Hepatocyte (in vitro differentiated cells): Measurements from ENCODE around the gene PRDM1.

Source experiments
- EZH2 ChIP-seq: fragments of 200-600 bp; sonication (generic); IDR thresholded peaks from 2 replicates; pipeline ENCODE4 v1.6.1; 2016; ENCODE audit warnings: antibody characterized with exemption, mild to moderate bottlenecking, borderline replicate concordance
- TF ChIP-seq, protein P1 (sequence below): fragments of 200-600 bp; sonication (generic); IDR thresholded peaks from 2 replicates; pipeline ENCODE4 v1.5.1; 2016; ENCODE audit warnings: antibody characterized with exemption, mild to moderate bottlenecking; ENCODE audit not compliant: poor library complexity

DNA sequence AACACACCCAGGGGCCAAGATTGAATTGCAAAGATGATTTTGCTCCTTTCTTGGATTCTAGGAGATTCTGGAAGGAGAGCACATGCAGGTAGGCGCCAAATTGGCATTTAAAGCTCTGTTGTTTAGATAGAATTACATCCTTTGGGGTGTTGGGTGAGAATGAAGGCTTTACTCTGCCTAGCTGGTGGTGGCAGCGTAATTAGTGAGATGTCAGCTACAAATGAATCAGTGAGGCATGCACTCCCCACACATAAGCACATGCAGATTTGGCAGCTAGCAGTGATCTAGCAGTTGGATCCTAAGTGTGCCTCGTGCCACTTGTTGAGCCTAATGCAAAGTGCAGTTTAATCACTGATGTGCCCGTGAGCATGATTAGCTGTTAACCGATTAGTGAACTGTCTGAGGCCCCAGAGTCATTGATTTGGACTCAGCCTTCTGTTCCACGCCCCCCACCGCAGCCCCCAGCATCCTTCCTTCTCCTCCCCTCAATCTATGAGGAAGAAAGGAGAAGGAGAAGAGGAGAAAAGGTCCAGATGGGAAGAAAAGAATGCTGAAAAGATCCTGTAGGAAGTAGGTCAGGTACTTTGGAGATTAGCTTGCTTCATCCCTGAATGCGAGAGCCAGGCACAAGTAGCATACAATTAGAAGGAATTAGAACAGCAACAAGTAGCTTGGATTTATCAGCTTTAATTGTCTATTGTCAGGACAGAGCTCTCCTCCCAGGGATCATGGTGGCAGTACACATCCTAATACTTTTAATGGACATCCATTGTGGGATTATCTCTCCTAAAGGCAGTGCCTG is 6.0 kb upstream of the PRDM1 start:
- TF ChIP-seq, protein P1, sequence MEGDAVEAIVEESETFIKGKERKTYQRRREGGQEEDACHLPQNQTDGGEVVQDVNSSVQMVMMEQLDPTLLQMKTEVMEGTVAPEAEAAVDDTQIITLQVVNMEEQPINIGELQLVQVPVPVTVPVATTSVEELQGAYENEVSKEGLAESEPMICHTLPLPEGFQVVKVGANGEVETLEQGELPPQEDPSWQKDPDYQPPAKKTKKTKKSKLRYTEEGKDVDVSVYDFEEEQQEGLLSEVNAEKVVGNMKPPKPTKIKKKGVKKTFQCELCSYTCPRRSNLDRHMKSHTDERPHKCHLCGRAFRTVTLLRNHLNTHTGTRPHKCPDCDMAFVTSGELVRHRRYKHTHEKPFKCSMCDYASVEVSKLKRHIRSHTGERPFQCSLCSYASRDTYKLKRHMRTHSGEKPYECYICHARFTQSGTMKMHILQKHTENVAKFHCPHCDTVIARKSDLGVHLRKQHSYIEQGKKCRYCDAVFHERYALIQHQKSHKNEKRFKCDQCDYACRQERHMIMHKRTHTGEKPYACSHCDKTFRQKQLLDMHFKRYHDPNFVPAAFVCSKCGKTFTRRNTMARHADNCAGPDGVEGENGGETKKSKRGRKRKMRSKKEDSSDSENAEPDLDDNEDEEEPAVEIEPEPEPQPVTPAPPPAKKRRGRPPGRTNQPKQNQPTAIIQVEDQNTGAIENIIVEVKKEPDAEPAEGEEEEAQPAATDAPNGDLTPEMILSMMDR = no peak
- TF ChIP-seq EZH2 = no peak
